Upper lobe of right lung (tissue), 1 donor: ENCODE results near the gene CTRB1. TPM values are rescaled to one million over a fixed set of nuclear protein-coding genes. Genes with fewer than 3 reads are reported as not detected.

Source experiments
- ATAC-seq: fragments of 200-7000 bp; cut with Tn5 transposase; one replicate; pipeline ENCODE4 v1.9.1; 2020; ENCODE audit warnings: mild to moderate bottlenecking, moderate library complexity
- DNase-seq: peaks from one replicate; pipeline ENCODE4 v3.0.0-alpha.2; 2020
- H3K27ac ChIP-seq: fragments of 200-600 bp; one replicate; pipeline ENCODE4 v1.8.0; 2022
- H3K27me3 ChIP-seq: fragments of 200-600 bp; one replicate; pipeline ENCODE4 v1.8.0; 2022; ENCODE audit warnings: mild to moderate bottlenecking
- H3K36me3 ChIP-seq: fragments of 200-600 bp; one replicate; pipeline ENCODE4 v1.8.0; 2022
- H3K4me1 ChIP-seq: fragments of 200-600 bp; one replicate; pipeline ENCODE4 v1.8.0; 2022
- H3K4me3 ChIP-seq: fragments of 200-600 bp; one replicate; pipeline ENCODE4 v1.8.0; 2022; ENCODE audit warnings: mild to moderate bottlenecking
- H3K9me3 ChIP-seq: fragments of 200-600 bp; one replicate; pipeline ENCODE4 v1.8.0; 2022
- intact Hi-C: fragments of 100-400 bp; cut with DNase I; formaldehyde crosslinking; loops from one replicate; pipeline ENCODE4 v1.11.0; 2022
- total RNA-seq: library from RNA; stranded (reverse); fragmentation: NEBNext Ultra II Directional; extraction: Animal tissue kit (Norgen Biotek cat#: 25700); gene quantifications from one replicate; pipeline ENCODE4 v1.2.1, GENCODE V29; 2021
- TF ChIP-seq, protein P1 (sequence below): fragments of 200-600 bp; IDR thresholded peaks from one replicate; pipeline ENCODE4 v1.8.0; 2022; ENCODE audit warnings: antibody characterized with exemption
- donor health status: DM: no; HTN: yes; CAD: no; lungs with severe emphysema.

Gene CTRB1
- total RNA-seq, 1 donor from 2014 or later: not detected

DNA sequence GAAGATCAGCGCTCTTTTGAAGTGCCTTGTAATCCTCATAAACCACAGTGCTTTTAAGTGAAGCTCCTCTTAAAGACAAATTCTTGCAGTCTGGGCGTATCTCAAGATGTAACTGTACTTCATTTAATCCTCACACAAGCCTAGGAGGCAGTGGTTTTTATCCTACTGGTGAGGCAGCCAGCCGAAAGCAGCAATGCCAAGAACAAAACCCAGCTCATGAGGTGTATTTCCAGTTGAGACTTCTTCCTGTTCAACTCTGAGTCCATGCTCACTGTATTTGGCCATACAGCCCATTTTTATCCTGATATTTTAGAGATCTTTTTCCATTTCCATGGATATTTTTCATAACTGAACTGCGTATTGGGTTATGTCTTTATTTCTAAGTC, 25.5 kb upstream of the CTRB1 start:
- no peak for ATAC-seq
- intact Hi-C loops: no loop called here
- H3K9me3 ChIP-seq: no peaks in the 10 kb centered on the region
- no peak overlapping the region for H3K4me3 ChIP-seq
- TF ChIP-seq, protein P1, sequence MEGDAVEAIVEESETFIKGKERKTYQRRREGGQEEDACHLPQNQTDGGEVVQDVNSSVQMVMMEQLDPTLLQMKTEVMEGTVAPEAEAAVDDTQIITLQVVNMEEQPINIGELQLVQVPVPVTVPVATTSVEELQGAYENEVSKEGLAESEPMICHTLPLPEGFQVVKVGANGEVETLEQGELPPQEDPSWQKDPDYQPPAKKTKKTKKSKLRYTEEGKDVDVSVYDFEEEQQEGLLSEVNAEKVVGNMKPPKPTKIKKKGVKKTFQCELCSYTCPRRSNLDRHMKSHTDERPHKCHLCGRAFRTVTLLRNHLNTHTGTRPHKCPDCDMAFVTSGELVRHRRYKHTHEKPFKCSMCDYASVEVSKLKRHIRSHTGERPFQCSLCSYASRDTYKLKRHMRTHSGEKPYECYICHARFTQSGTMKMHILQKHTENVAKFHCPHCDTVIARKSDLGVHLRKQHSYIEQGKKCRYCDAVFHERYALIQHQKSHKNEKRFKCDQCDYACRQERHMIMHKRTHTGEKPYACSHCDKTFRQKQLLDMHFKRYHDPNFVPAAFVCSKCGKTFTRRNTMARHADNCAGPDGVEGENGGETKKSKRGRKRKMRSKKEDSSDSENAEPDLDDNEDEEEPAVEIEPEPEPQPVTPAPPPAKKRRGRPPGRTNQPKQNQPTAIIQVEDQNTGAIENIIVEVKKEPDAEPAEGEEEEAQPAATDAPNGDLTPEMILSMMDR: no peak
- no peak overlapping the region for H3K27ac ChIP-seq
- DNase-seq: no peak
- no peaks in the 10 kb centered on the region for H3K36me3 ChIP-seq
- no peaks in the 10 kb centered on the region for H3K4me1 ChIP-seq
- H3K27me3 ChIP-seq: no peaks in the 10 kb centered on the region

DNA sequence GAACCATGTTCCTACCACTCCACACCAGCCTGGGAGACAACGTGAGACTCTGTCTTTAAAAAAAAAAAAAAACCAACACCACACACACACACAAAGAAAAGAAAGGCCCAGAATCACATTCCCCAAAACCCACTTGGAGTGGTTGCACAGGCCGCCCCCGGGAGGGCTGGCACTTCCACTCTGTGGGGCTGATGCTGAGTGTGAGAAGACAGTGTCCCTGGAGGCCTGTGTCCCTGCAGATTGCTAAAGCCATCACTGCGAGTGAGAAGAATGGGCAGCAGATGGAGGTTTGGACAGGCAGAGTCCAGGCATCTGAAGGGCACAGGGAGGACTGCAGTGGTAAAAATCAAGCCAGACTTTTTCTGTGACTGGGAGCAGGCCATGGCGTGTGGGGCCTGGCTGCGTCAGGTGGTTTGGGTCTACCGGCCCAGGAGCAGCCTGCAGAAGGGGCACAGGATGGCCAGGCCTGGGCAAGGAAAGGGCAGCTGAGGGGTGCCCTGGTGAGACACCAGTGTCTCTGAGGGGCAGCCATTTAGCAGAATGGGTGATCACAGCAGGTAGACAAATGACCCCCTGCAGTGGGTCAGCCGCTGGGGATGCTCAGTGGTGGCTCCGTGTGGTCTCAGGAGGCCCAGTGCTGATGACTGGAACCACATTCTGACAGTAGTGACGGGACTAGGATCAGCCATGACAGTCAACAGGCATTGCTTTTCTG, 24.9 kb upstream of the CTRB1 start:
- Histone ChIP-seq H3K36me3 (no peaks in the 10 kb centered on the region), H3K9me3 (no peaks in the 10 kb centered on the region), H3K4me1 (no peaks in the 10 kb centered on the region), H3K27me3 (no peaks in the 10 kb centered on the region), H3K4me3 (no peak overlapping the region), H3K27ac (no peak overlapping the region)
- intact Hi-C loops: no loop called here
- ATAC-seq (no peak), DNase-seq (peak; percentile 55)
- TF ChIP-seq, protein P1: no peak

DNA sequence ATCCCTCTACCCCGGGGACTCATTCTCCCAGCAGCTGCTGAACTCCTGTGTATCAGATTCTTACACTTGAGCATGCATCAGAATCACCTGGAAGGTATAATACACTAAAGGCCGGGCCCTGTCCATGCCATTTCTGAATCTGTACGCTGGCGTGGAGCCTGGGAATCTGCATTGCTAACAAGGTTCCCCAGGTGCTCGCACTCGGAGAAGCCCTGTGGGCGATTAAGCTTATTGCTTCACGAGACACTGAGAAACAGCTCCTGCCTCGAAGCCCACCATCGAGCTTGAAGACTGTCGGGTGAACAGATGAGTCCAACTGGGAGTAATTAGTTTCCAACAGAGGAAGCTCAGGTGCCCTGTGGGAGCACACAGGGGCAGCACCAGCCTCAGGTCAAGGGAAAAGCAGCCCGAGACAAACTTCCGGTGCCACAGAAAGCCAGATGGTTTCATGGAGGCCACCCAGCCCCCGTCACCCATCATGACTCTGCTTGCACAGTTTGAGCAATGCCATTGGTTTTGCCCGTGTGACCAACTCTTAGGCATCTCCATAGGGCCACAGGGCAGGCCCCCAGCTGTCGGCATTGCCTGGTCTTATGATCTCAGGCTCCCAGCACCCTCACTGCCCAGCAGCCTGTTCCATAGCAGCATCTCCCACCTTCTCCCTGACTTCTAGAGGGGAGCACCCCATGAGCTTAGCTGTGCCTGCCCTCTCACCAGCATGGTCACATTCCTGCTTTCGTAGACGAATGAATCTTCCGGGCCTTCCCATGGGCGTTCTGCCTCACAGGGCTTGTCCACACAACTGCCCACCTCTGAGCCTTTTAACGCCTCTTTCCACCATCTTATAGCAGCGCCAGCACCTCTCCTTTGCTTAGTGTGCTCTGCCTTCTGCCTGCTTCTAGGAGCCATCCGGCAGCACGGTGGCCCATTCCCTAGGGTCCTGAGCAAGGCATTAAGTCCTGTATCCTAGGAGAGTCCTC, 22.7 kb upstream of the CTRB1 start:
- intact Hi-C loops: no loop called here
- Histone ChIP-seq H3K4me1 (no peaks in the 10 kb centered on the region), H3K27ac (no peak overlapping the region), H3K27me3 (no peaks in the 10 kb centered on the region), H3K9me3 (no peaks in the 10 kb centered on the region), H3K36me3 (no peaks in the 10 kb centered on the region), H3K4me3 (no peak overlapping the region)
- TF ChIP-seq, protein P1: no peak
- peak; percentile 51 for DNase-seq
- ATAC-seq: no peak

DNA sequence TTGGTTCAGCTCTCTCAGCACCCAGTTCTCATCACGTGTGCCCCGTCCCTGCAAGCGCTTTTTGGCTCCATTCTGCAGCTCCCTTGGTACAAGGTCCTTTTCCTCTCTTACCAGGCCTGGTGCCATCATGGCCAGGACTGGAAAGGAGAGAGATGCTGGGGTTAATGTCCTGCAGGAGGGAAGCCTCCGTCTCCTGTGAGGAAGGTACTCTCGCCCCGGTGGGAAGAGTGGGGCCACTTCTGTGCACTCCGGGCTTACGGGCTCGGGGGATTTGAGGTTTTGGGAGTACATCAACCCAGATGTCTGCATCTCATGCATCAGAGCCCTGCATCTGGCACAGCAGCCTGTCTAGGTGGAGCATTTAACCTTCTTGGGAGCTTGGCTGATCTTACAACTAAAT, 22.0 kb upstream of the CTRB1 start:
- ATAC-seq (no peak), DNase-seq (peak; percentile 48)
- no peak overlapping the region for H3K27ac ChIP-seq
- no peaks in the 10 kb centered on the region for H3K4me1 ChIP-seq
- no peak overlapping the region for H3K4me3 ChIP-seq
- no peaks in the 10 kb centered on the region for H3K27me3 ChIP-seq
- TF ChIP-seq, protein P1: no peak
- no peaks in the 10 kb centered on the region for H3K36me3 ChIP-seq
- no peaks in the 10 kb centered on the region for H3K9me3 ChIP-seq
- intact Hi-C loops: no loop called here

DNA sequence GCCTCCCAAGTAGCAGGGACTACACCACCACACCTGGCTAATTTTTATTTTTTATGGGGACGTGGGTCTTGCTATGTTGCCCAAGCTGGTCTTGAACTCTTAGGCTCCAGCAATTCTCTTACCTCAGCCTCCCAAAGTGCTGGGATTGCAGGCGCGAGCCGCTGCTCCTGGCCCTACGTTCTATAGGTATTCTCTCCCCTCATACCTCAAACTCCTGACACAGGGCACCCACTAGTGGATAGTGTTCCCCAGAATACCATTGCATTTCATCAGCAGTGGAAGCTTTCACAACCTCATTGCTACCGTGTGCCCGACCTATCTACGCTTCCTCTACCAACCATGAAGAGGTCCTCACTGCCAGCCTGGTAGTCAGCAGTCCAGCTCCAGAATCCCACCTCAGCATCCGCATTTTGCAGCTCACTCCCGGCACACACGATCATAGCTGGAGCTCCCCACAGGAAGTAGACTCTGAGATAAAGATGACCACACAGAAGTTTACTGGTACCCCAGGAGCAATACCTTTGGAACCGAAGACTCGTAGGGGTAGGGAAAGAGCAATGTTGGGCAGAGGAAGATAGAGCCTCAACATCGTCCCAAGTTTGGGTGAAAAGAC, 21.2 kb upstream of the CTRB1 start:
- intact Hi-C loops: no loop called here
- TF ChIP-seq, protein P1: no peak
- Histone ChIP-seq H3K4me3 (no peak overlapping the region), H3K9me3 (no peaks in the 10 kb centered on the region), H3K4me1 (no peaks in the 10 kb centered on the region), H3K27me3 (no peaks in the 10 kb centered on the region), H3K36me3 (no peaks in the 10 kb centered on the region), H3K27ac (no peak overlapping the region)
- DNase-seq (peak; percentile 22), ATAC-seq (no peak)
